GM19193 (cell line): ENCODE measurements around the gene ARL8A.

Experiments
- POLR2A ChIP-seq: IDR thresholded peaks from 4 replicates; pipeline ENCODE4 v1.6.1; 2011; ENCODE audit not compliant: insufficient read depth, insufficient read length; ENCODE audit errors: extremely low read depth

Gene ARL8A

GRCh38 chr1:202134645-202135172 lies 9.8 kb downstream of the ARL8A start:
- no peak for TF ChIP-seq POLR2A

- TF ChIP-seq POLR2A: no peak
Observed at GRCh38 chr1:202133989-202134388, 10.5 kb downstream of the ARL8A start.

GRCh38 chr1:202133496-202133895 lies 11.0 kb downstream of the ARL8A start:
- TF ChIP-seq POLR2A: no peak

GRCh38 chr1:202133001-202133400 lies 11.5 kb downstream of the ARL8A start:
- no peak for TF ChIP-seq POLR2A

- TF ChIP-seq POLR2A: no peak
Observed at GRCh38 chr1:202131956-202132821, 12.3 kb downstream of the ARL8A start.

- no peak for TF ChIP-seq POLR2A
Observed at GRCh38 chr1:202130816-202131522, 13.6 kb downstream of the ARL8A start.

- no peak for TF ChIP-seq POLR2A
Observed at GRCh38 chr1:202130297-202130721, 14.2 kb downstream of the ARL8A start.

- no peak for TF ChIP-seq POLR2A
Observed at GRCh38 chr1:202129453-202130296, 14.9 kb downstream of the ARL8A start.

- no peak for TF ChIP-seq POLR2A
Observed at GRCh38 chr1:202127836-202128622, 16.5 kb downstream of the ARL8A start.

GRCh38 chr1:202127061-202127460 lies 17.5 kb downstream of the ARL8A start:
- no peak for TF ChIP-seq POLR2A

- TF ChIP-seq POLR2A: no peak
Observed at GRCh38 chr1:202126426-202126825, 18.1 kb downstream of the ARL8A start.

GRCh38 chr1:202125611-202126010 lies 18.9 kb downstream of the ARL8A start:
- TF ChIP-seq POLR2A: no peak

GRCh38 chr1:202124142-202124541 lies 20.4 kb downstream of the ARL8A start:
- no peak for TF ChIP-seq POLR2A

GRCh38 chr1:202123336-202123813 lies 21.2 kb downstream of the ARL8A start:
- TF ChIP-seq POLR2A: no peak
